Mononuclear cell (primary cell): ENCODE results near the gene MOV10. TPM values are rescaled to one million over a fixed set of nuclear protein-coding genes. Genes with fewer than 3 reads are reported as not detected.

Source experiments
- total RNA-seq: library from RNA; depleted of rRNA; stranded (reverse); fragments of >200 nt; gene quantifications from one replicate; pipeline ENCODE4 v1.2.3, GENCODE V29; 2012

MOV10 gene
- total RNA-seq, 1 donor, result 27.2 TPM

Other genes starting within 250 kb of the MOV10 start
- gene WNT2B, start 165.7 kb upstream of the MOV10 start, total RNA-seq, result 0.31 TPM
- gene ST7L, start 55.5 kb upstream of the MOV10 start, total RNA-seq, result 30.5 TPM
- gene CAPZA1, start 54.8 kb upstream of the MOV10 start, total RNA-seq, result 248 TPM
- 60.4 TPM for gene RHOC, start 32.5 kb downstream of the MOV10 start, total RNA-seq
- 0.63 TPM for gene PPM1J, start 40.7 kb downstream of the MOV10 start, total RNA-seq